ENCODE data around the gene PLEKHA7.

Gene PLEKHA7

GRCh38 chr11:16899708-16900303, 114.4 kb downstream of the PLEKHA7 start:
- no peak for DNase-seq
- Histone ChIP-seq H3K27me3 (no peaks in the 10 kb centered on the region), H3K4me3 (ENCODE audit: low read depth, low read length) (no peak overlapping the region), H3K4me1 (no peaks in the 10 kb centered on the region), H3K36me3 (no peaks in the 10 kb centered on the region), H3K9me3 (no peaks in the 10 kb centered on the region)
- no peak for TF ChIP-seq CTCF (IDR thresholded peaks at IDR 0.05; ENCODE audit: low read depth, low read length)

GRCh38 chr11:16898274-16898985, 115.8 kb downstream of the PLEKHA7 start:
- Histone ChIP-seq H3K36me3 (no peaks in the 10 kb centered on the region), H3K27me3 (no peaks in the 10 kb centered on the region), H3K9me3 (no peaks in the 10 kb centered on the region), H3K4me3 (ENCODE audit: low read depth, low read length) (no peak overlapping the region), H3K4me1 (no peaks in the 10 kb centered on the region)
- TF ChIP-seq CTCF (IDR thresholded peaks at IDR 0.05; ENCODE audit: low read depth, low read length), result no peak
- no peak for DNase-seq

- no peak overlapping the region for H3K4me3 ChIP-seq (ENCODE audit: low read depth, low read length)
Observed at GRCh38 chr11:16897470-16898061, 116.6 kb downstream of the PLEKHA7 start.

GRCh38 chr11:16896729-16897469, 117.3 kb downstream of the PLEKHA7 start:
- Histone ChIP-seq H3K4me1 (no peaks in the 10 kb centered on the region), H3K36me3 (no peaks in the 10 kb centered on the region), H3K4me3 (ENCODE audit: low read depth, low read length) (no peak overlapping the region), H3K9me3 (no peaks in the 10 kb centered on the region), H3K27me3 (no peaks in the 10 kb centered on the region)
- no peak for DNase-seq
- TF ChIP-seq CTCF (IDR thresholded peaks at IDR 0.05; ENCODE audit: low read depth, low read length), result no peak

More at GRCh38 chr11:16897470-16898061, 116.6 kb downstream of the PLEKHA7 start:
- Histone ChIP-seq H3K36me3 (no peaks in the 10 kb centered on the region), H3K9me3 (no peaks in the 10 kb centered on the region), H3K4me1 (no peaks in the 10 kb centered on the region), H3K27me3 (no peaks in the 10 kb centered on the region)
- no peak for TF ChIP-seq CTCF (IDR thresholded peaks at IDR 0.05; ENCODE audit: low read depth, low read length)
- DNase-seq, result no peak

- DNase-seq, result no peak
- Histone ChIP-seq H3K27me3 (no peaks in the 10 kb centered on the region), H3K36me3 (no peaks in the 10 kb centered on the region), H3K4me1 (no peaks in the 10 kb centered on the region), H3K4me3 (ENCODE audit: low read depth, low read length) (no peak overlapping the region), H3K9me3 (no peaks in the 10 kb centered on the region)
- TF ChIP-seq CTCF (IDR thresholded peaks at IDR 0.05; ENCODE audit: low read depth, low read length), result no peak
Observed at GRCh38 chr11:16895306-16895705, 118.9 kb downstream of the PLEKHA7 start.

All from BE2C (cell line).